NB4 (cell line): ENCODE data around the gene BACH2.

ENCODE experiments used
- DNase-seq: peaks from one replicate; pipeline ENCODE4 v3.0.0; 2010; ENCODE audit warnings: low read depth
- H3K4me3 ChIP-seq: one replicate; pipeline ENCODE4 v1.5.1; 2011; ENCODE audit warnings: mild to moderate bottlenecking, low read depth, low read length, moderate library complexity
- MYC ChIP-seq: IDR thresholded peaks from 2 replicates; pipeline ENCODE4 v1.6.1; 2011; ENCODE audit warnings: low read depth, low read length
- POLR2A ChIP-seq: IDR thresholded peaks from 2 replicates; pipeline ENCODE4 v1.6.1; 2011; ENCODE audit warnings: mild to moderate bottlenecking; ENCODE audit not compliant: insufficient read length; ENCODE audit errors: extremely low read depth
- TF ChIP-seq, protein P1 (sequence below): IDR thresholded peaks from 2 replicates; pipeline ENCODE4 v1.6.1; 2011; ENCODE audit warnings: low read depth, low read length
- TF ChIP-seq, protein P2 (sequence below): IDR thresholded peaks from one replicate; pipeline ENCODE4 v1.5.1; 2012; ENCODE audit warnings: low read depth, low read length

BACH2 gene

DNA sequence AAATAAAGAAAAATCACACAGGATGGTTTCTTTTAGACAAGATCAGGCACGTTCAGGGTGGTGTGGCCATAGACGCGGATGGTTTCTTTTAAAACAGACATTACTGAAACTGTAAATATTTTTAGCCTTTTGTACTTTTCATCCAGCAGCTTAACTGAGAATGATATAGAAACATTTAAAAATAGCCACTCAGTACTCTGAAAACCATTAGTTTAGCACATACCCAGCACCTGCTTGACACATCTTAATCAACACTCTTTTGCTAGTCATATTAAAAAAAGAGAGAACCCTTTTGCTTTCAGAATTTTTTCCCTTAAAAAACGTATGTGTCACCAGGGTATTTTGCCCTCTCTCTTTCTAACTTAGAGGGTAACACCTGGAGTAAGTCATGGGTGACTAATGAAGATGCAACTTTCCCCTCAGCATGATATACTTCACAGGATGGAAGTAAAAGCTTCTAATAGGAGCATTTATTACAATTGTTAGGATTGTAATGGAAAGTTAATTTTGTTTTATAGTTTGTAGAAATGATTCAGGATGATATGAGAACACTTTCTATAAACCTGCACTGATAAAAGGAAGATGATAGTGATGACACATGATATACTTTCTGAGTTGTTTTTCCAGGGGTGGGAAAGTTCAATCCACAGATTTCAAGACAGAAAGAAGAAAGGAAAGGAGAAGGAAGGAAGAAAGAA, 45.2 kb downstream of the BACH2 start:
- H3K4me3 ChIP-seq = no peak overlapping the region
- no peak for DNase-seq
- no peak for TF ChIP-seq POLR2A
- TF ChIP-seq, protein P1, sequence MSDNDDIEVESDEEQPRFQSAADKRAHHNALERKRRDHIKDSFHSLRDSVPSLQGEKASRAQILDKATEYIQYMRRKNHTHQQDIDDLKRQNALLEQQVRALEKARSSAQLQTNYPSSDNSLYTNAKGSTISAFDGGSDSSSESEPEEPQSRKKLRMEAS = no peak
- TF ChIP-seq, protein P2, sequence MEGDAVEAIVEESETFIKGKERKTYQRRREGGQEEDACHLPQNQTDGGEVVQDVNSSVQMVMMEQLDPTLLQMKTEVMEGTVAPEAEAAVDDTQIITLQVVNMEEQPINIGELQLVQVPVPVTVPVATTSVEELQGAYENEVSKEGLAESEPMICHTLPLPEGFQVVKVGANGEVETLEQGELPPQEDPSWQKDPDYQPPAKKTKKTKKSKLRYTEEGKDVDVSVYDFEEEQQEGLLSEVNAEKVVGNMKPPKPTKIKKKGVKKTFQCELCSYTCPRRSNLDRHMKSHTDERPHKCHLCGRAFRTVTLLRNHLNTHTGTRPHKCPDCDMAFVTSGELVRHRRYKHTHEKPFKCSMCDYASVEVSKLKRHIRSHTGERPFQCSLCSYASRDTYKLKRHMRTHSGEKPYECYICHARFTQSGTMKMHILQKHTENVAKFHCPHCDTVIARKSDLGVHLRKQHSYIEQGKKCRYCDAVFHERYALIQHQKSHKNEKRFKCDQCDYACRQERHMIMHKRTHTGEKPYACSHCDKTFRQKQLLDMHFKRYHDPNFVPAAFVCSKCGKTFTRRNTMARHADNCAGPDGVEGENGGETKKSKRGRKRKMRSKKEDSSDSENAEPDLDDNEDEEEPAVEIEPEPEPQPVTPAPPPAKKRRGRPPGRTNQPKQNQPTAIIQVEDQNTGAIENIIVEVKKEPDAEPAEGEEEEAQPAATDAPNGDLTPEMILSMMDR = no peak
- TF ChIP-seq MYC = no peak

DNA sequence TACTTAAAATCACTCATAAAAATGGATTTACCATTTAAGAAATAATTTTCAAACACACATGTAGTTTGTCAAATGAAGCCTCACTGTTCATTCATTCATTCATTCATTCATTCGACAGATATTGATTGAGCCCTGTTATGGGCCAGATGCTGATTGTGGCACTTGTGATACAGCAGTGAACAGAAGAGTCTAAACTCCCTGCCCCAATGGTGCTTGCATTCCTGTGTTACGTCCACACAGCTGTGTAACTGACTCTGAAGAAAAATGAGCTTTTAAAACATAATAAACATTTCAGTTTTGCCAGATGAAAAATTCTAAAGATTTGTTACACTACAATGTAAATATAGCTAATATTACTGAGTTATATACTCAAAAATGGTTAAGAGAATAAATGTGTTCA, 46.2 kb downstream of the BACH2 start:
- no peak for DNase-seq
- no peak overlapping the region for H3K4me3 ChIP-seq
- TF ChIP-seq, protein P2 = no peak
- TF ChIP-seq POLR2A (no peak), MYC (no peak)
- TF ChIP-seq, protein P1 = no peak

DNA sequence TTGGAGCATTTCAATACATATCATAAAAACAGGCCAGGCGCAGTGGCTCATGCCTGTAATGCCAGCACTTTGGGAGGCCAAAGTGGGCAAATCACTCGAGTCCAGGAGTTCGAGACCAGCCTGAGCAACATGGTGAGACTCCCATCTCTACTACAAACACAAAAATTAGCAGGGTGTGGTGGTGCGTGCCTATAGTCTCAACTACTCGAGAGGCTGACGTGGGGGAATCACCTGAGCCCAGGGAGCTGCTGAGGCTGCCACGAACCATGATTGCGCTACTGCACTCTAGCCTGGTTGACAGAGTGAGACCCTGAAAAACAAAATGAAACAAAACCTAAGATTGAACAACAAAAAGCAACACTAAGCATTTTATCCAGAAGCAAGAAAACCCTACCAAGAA, 47.2 kb downstream of the BACH2 start:
- no peak for DNase-seq
- TF ChIP-seq MYC = no peak
- TF ChIP-seq, protein P1 = no peak
- TF ChIP-seq, protein P2 = no peak
- no peak for TF ChIP-seq POLR2A
- H3K4me3 ChIP-seq = no peak overlapping the region

DNA sequence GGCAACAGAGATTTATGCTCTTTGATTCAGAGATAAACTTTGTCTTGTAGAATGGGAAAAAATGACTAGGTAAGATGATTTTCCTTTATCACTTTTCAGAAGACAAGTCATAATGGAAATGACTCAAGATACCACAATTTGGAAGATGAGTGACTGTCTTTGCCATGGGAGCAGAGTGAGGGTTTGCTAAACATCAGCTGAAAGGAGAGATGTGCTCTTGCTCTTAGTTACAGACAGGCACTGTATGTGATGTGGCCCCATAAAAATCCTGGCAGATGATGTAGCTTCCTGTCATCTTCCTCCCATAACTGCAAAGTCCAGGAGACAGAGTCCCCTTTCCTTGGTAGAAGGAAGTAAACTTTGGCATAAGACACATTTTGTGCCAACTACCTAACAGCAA, 47.6 kb downstream of the BACH2 start:
- TF ChIP-seq, protein P1 = no peak
- TF ChIP-seq, protein P2 = no peak
- TF ChIP-seq MYC = no peak
- no peak for TF ChIP-seq POLR2A
- H3K4me3 ChIP-seq = no peak overlapping the region
- DNase-seq = no peak

DNA sequence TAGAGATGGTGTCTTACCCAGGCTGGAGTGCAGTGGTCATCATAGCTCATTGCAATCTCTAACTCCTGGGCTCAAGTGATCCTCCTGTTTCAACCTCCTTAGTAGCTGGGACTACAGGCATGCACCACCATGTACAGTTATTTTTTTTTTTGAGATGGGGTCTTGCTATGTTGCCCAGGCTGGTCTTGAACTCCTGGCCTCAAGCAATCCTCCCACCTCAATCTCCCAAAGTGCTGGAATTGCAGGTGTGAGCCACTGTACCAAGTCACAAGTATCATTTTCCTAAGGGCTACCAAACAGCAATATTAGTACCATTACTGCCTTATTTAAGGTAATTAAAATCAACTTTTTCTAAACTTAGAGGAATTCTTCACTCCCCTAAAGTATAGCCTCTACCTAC, 49.4 kb downstream of the BACH2 start:
- no peak for DNase-seq
- TF ChIP-seq POLR2A (no peak), MYC (no peak)
- TF ChIP-seq, protein P1 = no peak
- TF ChIP-seq, protein P2 = no peak
- H3K4me3 ChIP-seq = no peak overlapping the region
